Mesothelial cell of epicardium (in vitro differentiated cells): ENCODE results near the gene CEP350. TPM values are rescaled to one million over a fixed set of nuclear protein-coding genes. Genes with fewer than 3 reads are reported as not detected.

ENCODE experiments used
- DNase-seq, 2 experiments: peaks; one replicate each; pipeline ENCODE4 v3.0.0; 2021; ENCODE audit warnings: low spot score in 2 of 2; ENCODE audit not compliant: unreplicated experiment in 2 of 2
- H3K27ac Mint-ChIP-seq: 2 replicates; pipeline ENCODE4 v1.8.0; 2021; ENCODE audit warnings: mixed read lengths
- H3K27me3 Mint-ChIP-seq: 2 replicates; pipeline ENCODE4 v1.8.0; 2021; ENCODE audit warnings: low read depth, mixed read lengths
- H3K36me3 Mint-ChIP-seq: 2 replicates; pipeline ENCODE4 v1.8.0; 2021; ENCODE audit warnings: mixed read lengths
- H3K4me1 Mint-ChIP-seq: 2 replicates; pipeline ENCODE4 v1.8.0; 2021; ENCODE audit warnings: mixed read lengths
- H3K4me3 Mint-ChIP-seq: 2 replicates; pipeline ENCODE4 v1.8.0; 2021; ENCODE audit warnings: mild to moderate bottlenecking, moderate library complexity, mixed read lengths
- H3K9me3 Mint-ChIP-seq: 2 replicates; pipeline ENCODE4 v1.8.0; 2021; ENCODE audit warnings: mixed read lengths
- total RNA-seq: library from RNA; stranded (reverse); gene quantifications from 3 replicates; pipeline ENCODE4 v1.2.1, GENCODE V29; 2021
- TF ChIP-seq, protein P1 (sequence below): fragments of 200-600 bp; sonication (generic); IDR thresholded peaks from one replicate; pipeline ENCODE4 v1.5.0; 2021; ENCODE audit warnings: antibody characterized with exemption; ENCODE audit not compliant: unreplicated experiment

Gene CEP350
- total RNA-seq, 1 donor from 2014 or later: 58.0 TPM

GRCh38 chr1:179935909-179936496 is 18.6 kb upstream of the CEP350 start:
- no peaks in the 10 kb centered on the region for H3K27me3 Mint-ChIP-seq
- no peaks in the 10 kb centered on the region for H3K36me3 Mint-ChIP-seq
- DNase-seq: no peak
- peaks cover 28% of the 10 kb centered on the region for H3K4me1 Mint-ChIP-seq
- no peak overlapping the region for H3K4me3 Mint-ChIP-seq
- no peaks in the 10 kb centered on the region for H3K9me3 Mint-ChIP-seq
- TF ChIP-seq, protein P1, sequence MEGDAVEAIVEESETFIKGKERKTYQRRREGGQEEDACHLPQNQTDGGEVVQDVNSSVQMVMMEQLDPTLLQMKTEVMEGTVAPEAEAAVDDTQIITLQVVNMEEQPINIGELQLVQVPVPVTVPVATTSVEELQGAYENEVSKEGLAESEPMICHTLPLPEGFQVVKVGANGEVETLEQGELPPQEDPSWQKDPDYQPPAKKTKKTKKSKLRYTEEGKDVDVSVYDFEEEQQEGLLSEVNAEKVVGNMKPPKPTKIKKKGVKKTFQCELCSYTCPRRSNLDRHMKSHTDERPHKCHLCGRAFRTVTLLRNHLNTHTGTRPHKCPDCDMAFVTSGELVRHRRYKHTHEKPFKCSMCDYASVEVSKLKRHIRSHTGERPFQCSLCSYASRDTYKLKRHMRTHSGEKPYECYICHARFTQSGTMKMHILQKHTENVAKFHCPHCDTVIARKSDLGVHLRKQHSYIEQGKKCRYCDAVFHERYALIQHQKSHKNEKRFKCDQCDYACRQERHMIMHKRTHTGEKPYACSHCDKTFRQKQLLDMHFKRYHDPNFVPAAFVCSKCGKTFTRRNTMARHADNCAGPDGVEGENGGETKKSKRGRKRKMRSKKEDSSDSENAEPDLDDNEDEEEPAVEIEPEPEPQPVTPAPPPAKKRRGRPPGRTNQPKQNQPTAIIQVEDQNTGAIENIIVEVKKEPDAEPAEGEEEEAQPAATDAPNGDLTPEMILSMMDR: no peak
- no peak overlapping the region for H3K27ac Mint-ChIP-seq

DNA sequence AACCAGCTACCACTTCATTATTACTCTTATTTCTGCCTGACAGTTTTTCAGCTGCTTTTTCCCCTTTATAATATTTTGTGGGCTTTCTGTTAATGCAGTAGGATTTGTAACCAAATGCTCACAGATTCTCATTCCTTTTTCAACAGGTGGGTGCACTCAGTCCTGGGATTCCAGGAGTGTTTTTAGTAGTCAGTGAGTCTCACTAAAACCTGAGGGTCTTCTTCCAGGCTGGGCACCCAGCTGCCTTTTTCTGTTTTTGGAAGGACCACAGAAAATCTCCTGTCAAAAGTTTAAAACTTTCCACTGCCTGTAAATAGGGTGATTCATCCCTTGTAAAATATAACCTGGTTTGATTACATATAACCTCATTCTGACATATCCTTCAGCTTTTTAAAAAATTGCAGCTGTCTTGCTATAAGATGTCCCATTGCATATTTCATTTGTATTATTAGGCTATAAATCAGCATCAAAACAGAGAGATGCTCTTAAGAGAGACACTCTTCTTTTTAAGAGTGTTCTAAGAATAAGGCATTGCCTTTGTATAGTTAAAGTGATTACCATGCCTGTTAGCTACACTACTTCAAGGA is 16.8 kb upstream of the CEP350 start:
- Mint-ChIP-seq H3K9me3 (no peaks in the 10 kb centered on the region), H3K27ac (peak overlapping the region; percentile 19), H3K4me3 (no peak overlapping the region), H3K36me3 (no peaks in the 10 kb centered on the region), H3K27me3 (no peaks in the 10 kb centered on the region), H3K4me1 (peaks cover 25% of the 10 kb centered on the region)
- no peak for DNase-seq
- TF ChIP-seq, protein P1: no peak

- DNase-seq: no peak
- no peak overlapping the region for H3K4me3 Mint-ChIP-seq
- H3K27me3 Mint-ChIP-seq: no peaks in the 10 kb centered on the region
- peak overlapping the region; percentile 28 for H3K27ac Mint-ChIP-seq
- TF ChIP-seq, protein P1: no peak
- peaks cover 25% of the 10 kb centered on the region for H3K4me1 Mint-ChIP-seq
- H3K9me3 Mint-ChIP-seq: no peaks in the 10 kb centered on the region
- H3K36me3 Mint-ChIP-seq: no peaks in the 10 kb centered on the region
These were observed 15.9 kb upstream of the CEP350 start for GRCh38 chr1:179938752-179939151.

DNA sequence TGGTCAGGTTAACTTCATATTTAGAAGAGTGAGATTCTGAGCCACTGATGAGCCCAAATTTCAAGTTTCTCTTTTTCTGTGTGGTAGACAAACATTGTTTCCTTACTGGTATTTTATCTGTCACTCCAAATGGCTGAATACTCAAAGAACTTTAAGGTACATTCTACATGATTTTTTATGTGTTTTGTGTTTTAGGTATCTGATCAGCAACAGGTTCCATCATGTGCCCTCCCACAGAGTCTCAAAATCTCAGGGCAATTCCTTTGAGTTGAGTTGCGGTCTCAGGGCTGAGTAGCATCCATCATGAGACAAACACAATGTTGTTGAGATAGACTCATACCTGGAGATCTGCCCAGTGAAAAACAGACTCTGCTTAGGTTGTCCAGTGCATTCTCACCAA is 14.7 kb upstream of the CEP350 start:
- Mint-ChIP-seq H3K36me3 (no peaks in the 10 kb centered on the region), H3K4me1 (peaks cover 25% of the 10 kb centered on the region), H3K27me3 (no peaks in the 10 kb centered on the region), H3K4me3 (no peak overlapping the region), H3K27ac (no peak overlapping the region), H3K9me3 (no peaks in the 10 kb centered on the region)
- TF ChIP-seq, protein P1: no peak
- no peak for DNase-seq

DNA sequence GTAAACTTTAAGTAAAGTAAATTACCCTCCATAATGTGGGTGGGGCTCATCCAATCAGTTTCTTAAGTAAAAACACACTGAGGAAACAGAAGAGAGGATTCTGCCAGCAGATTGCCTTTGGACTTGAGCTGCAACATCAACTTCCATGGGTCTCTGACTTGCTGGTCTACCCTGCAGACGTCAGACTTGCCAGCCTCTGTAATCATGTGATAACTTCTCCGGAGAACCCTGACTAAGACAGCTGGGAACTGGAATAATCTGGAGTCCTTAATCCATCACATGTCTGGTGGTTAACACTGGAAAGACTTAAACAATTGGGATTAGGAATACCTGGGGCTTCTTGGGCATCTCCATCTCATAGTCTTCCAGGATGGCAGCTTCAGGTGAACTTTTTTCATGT is 13.2 kb upstream of the CEP350 start:
- no peaks in the 10 kb centered on the region for H3K9me3 Mint-ChIP-seq
- TF ChIP-seq, protein P1: no peak
- no peaks in the 10 kb centered on the region for H3K36me3 Mint-ChIP-seq
- DNase-seq: no peak
- no peaks in the 10 kb centered on the region for H3K27me3 Mint-ChIP-seq
- H3K4me1 Mint-ChIP-seq: peaks cover 25% of the 10 kb centered on the region
- no peak overlapping the region for H3K4me3 Mint-ChIP-seq
- no peak overlapping the region for H3K27ac Mint-ChIP-seq
